HepG2 (cell line): Measurements from ENCODE around the gene CHMP6. TPM values are rescaled to one million over a fixed set of nuclear protein-coding genes. Genes with fewer than 3 reads are reported as not detected.
A peak's percentile ranks its signal among the peaks of the same experiment; 100 is the strongest.

Experiments used
- ATAC-seq: fragments of 200-7000 bp; cut with Tn5 transposase; 3 replicates; pipeline ENCODE4 v1.9.1; 2020; ENCODE audit warnings: mild to moderate bottlenecking, moderate library complexity
- BruUV-seq: library from RNA; stranded (reverse); fragments of 400-500 nt; replicated peaks from 2 replicates; lab custom pipeline; 2021; lab: Mats Ljungman, UMichigan
- CTCF ChIA-PET: fragments of 300-600 bp; formaldehyde crosslinking; extraction: SDS; loops from one replicate; lab custom pipeline; 2021; ENCODE audit warnings: low total read pairs, inconsistent platforms, low intra/inter-chr PET ratio; lab: Yijun Ruan, JAX
- POLR2A ChIA-PET: fragments of 350-600 bp; sonication (Branson Sonifier 250); formaldehyde crosslinking; loops from one replicate; lab custom pipeline; 2020; ENCODE audit warnings: antibody characterized with exemption, inconsistent platforms; lab: Yijun Ruan, JAX
- DNase-seq: peaks from one replicate; pipeline ENCODE4 v3.0.0-alpha.2; 2015; ENCODE audit warnings: low spot score
- FAIRE-seq: peaks from 3 replicates; lab custom pipeline; 2011; peaks lifted over from hg19 to GRCh38; lab: Jason Lieb, UNC
- H2AFZ ChIP-seq: one replicate; pipeline ENCODE4 v1.6.1; 2011; ENCODE audit warnings: low read length, inconsistent platforms
- H3K27ac ChIP-seq: fragments of 300-600 bp; 3 replicates; pipeline ENCODE4 v1.8.0; 2011; ENCODE audit warnings: mixed run types, mild to moderate bottlenecking, mixed read lengths, low read length, inconsistent platforms; ENCODE audit not compliant: insufficient read depth; ENCODE audit errors: extremely low read length
- H3K27me3 ChIP-seq, 2 experiments: fragments of 200-600 bp in 1 of 2; 2 replicates in 1 of 2; 3 replicates in 1 of 2; pipeline versions ENCODE4 v1.6.0 to v1.8.0; 2011; ENCODE audit warnings: low read length in 2 of 2, mild to moderate bottlenecking in 2 of 2, moderate library complexity in 2 of 2, inconsistent platforms in 1 of 2; ENCODE audit not compliant: insufficient read depth in 2 of 2, control insufficient read depth in 1 of 2
- H3K36me3 ChIP-seq, 2 experiments: fragments of 200-600 bp in 1 of 2; replicated peaks in 1 of 2; 2 replicates in 1 of 2; 3 replicates in 1 of 2; pipeline versions ENCODE4 v1.5.1 to v1.8.0; 2011; ENCODE audit warnings: low read length in 2 of 2, inconsistent platforms in 1 of 2; ENCODE audit not compliant: insufficient read depth in 2 of 2, control insufficient read depth in 1 of 2
- H3K4me1 ChIP-seq: 2 replicates; pipeline ENCODE4 v1.5.1; 2012; ENCODE audit warnings: low read length, inconsistent platforms; ENCODE audit not compliant: insufficient read depth
- H3K4me2 ChIP-seq: 2 replicates; pipeline ENCODE4 v1.6.0; 2011; ENCODE audit warnings: low read depth, low read length, inconsistent platforms
- H3K4me3 ChIP-seq, 3 experiments: fragments of 200-600 bp in 1 of 3; sonication (generic), shearing (Covaris generic) in 1 of 3; replicated peaks in 1 of 3; 2 replicates each; pipeline ENCODE4 v1.5.1; 2011 to 2016; ENCODE audit warnings: low read length in 3 of 3, inconsistent platforms in 2 of 3, low read depth in 2 of 3, mild to moderate bottlenecking in 2 of 3, control low read depth in 1 of 3, mixed read lengths in 1 of 3; ENCODE audit not compliant: insufficient read depth in 1 of 3
- H3K79me2 ChIP-seq: one replicate; pipeline ENCODE4 v1.6.1; 2011; ENCODE audit warnings: low read length, inconsistent platforms; ENCODE audit not compliant: insufficient read depth
- H3K9ac ChIP-seq: 2 replicates; pipeline ENCODE4 v1.6.0; 2011; ENCODE audit warnings: mild to moderate bottlenecking, low read depth, low read length, inconsistent platforms; ENCODE audit not compliant: insufficient read depth
- H3K9me3 ChIP-seq: 2 replicates; pipeline ENCODE4 v1.5.1; 2012; ENCODE audit warnings: mild to moderate bottlenecking, low read length
- H4K20me1 ChIP-seq: 2 replicates; pipeline ENCODE4 v1.6.0; 2011; ENCODE audit warnings: inconsistent platforms, mild to moderate bottlenecking, low read length, moderate library complexity; ENCODE audit not compliant: insufficient read depth
- AKNA ChIP-seq: sonication (generic); formaldehyde crosslinking; IDR thresholded peaks from 2 replicates; pipeline ENCODE4 v1.4.0; 2020; ENCODE audit warnings: missing genetic modification reagents, borderline replicate concordance
- ARID2 ChIP-seq: sonication (generic); formaldehyde crosslinking; IDR thresholded peaks from 2 replicates; pipeline ENCODE4 v1.8.1; 2022; ENCODE audit warnings: mild to moderate bottlenecking, missing genetic modification reagents, borderline replicate concordance
- CEBPG ChIP-seq: IDR thresholded peaks from 2 replicates; pipeline ENCODE4 v1.6.1; 2016
- ESRRA ChIP-seq: sonication (generic); formaldehyde crosslinking; IDR thresholded peaks from 2 replicates; pipeline ENCODE4 v1.5.1; 2020; ENCODE audit warnings: mild to moderate bottlenecking, low read depth, missing genetic modification reagents
- FOXP4 ChIP-seq: sonication (generic); formaldehyde crosslinking; IDR thresholded peaks from 2 replicates; pipeline ENCODE4 v1.4.0; 2020; ENCODE audit warnings: missing genetic modification reagents
- HHEX ChIP-seq: IDR thresholded peaks from 2 replicates; pipeline ENCODE4 v1.6.1; 2016; ENCODE audit warnings: control low read depth
- JUND ChIP-seq: sonication (generic); formaldehyde crosslinking; IDR thresholded peaks from 2 replicates; pipeline ENCODE4 v1.8.0; 2022; ENCODE audit warnings: mild to moderate bottlenecking, missing genetic modification reagents
- KDM3A ChIP-seq: IDR thresholded peaks from 2 replicates; pipeline ENCODE4 v1.6.1; 2018; ENCODE audit warnings: low read depth, missing compliant biosample characterization
- MEIS1 ChIP-seq: sonication (generic); formaldehyde crosslinking; IDR thresholded peaks from 2 replicates; pipeline ENCODE4 v1.9.0; 2021; ENCODE audit warnings: mild to moderate bottlenecking, missing genetic modification reagents, moderate library complexity, borderline replicate concordance
- TCF12 ChIP-seq, 2 experiments: fragments of 450-650 bp in 1 of 2; sonication (generic) in 1 of 2; formaldehyde crosslinking in 1 of 2; IDR thresholded peaks; 2 replicates each; pipeline versions ENCODE4 v1.6.1 to v1.8.0; 2017 to 2022; ENCODE audit warnings: antibody characterized with exemption in 1 of 2, mild to moderate bottlenecking in 1 of 2, missing genetic modification reagents in 1 of 2, moderate library complexity in 1 of 2
- ZNF563 ChIP-seq: sonication (generic); formaldehyde crosslinking; IDR thresholded peaks from 2 replicates; pipeline ENCODE4 v1.8.0; 2022; ENCODE audit warnings: mild to moderate bottlenecking, moderate library complexity, missing genetic modification reagents
- ZNF790 ChIP-seq: sonication (generic); formaldehyde crosslinking; IDR thresholded peaks from 2 replicates; pipeline ENCODE4 v1.8.0; 2022; ENCODE audit warnings: missing genetic modification reagents, mild to moderate bottlenecking, borderline replicate concordance
- WGBS: methylation state at CpG from one replicate; pipeline ENCODE4 v1.1.6; 2017; ENCODE audit warnings: low lambda C conversion rate; 5-methylcytosine and 5-hydroxymethylcytosine counted together
- in situ Hi-C: cut with HindIII; loops from 2 replicates; pipeline ENCODE4 v1.10.0; 2017; ENCODE audit warnings: low pct_unique_long_range_greater_than_20kb; ENCODE audit not compliant: extremely low pct_ligation_motif_present
- intact Hi-C: fragments of 100-400 bp; cut with micrococcal nuclease; formaldehyde crosslinking; loops from one replicate; pipeline ENCODE4 v1.10.0; 2022; ENCODE audit not compliant: unreplicated experiment
- polyA plus RNA-seq, 8 experiments: library from polyadenylated mRNA; depleted of rRNA in 3 of 8; stranded (reverse) in 7 of 8; unstranded in 1 of 8; fragments of >200 nt; fragmentation: Illumina TruSeq in 4 of 8; extraction: Trizol in 4 of 8; gene quantifications; 2 replicates each; pipeline versions ENCODE4 v1.2.1 to v1.2.3, GENCODE V29; 2011 to 2016; ENCODE audit warnings: low read depth in 4 of 8, missing spikeins in 1 of 8, mixed read lengths in 1 of 8; ENCODE audit not compliant: insufficient read depth in 1 of 8
- total RNA-seq, 5 experiments: library from RNA; depleted of rRNA; stranded (reverse); fragments of >200 nt; fragmentation: Illumina TruSeq; extraction: Trizol; gene quantifications; 2 replicates each; pipeline ENCODE4 v1.2.3, GENCODE V29; 2016; ENCODE audit warnings: low read depth in 1 of 5
- TF ChIP-seq, protein P1 (sequence below): sonication (generic); formaldehyde crosslinking; IDR thresholded peaks from 2 replicates; pipeline ENCODE4 v1.5.0; 2020; ENCODE audit warnings: mild to moderate bottlenecking, missing genetic modification reagents

Gene CHMP6
- total and polyA plus RNA-seq, 2 of the 13 experiments (the other 11 are each of a cell fraction or from before 2014, with no cell fraction given): 11.1 to 24.2 TPM

GRCh38 chr17:81037026-81037797 is 45.6 kb downstream of the CHMP6 start:
- peak overlapping the region; percentile 66 to 87 (median 76); a peak in 5 of 6 replicates for H3K4me3 ChIP-seq
- DNase-seq (peak; percentile 41), FAIRE-seq (no peak), ATAC-seq (peak; percentile 29)
- H3K4me2 ChIP-seq: peak overlapping the region; percentile 96
- intact Hi-C loops: no loop called here
- no peak overlapping the region for H3K27ac ChIP-seq
- H4K20me1 ChIP-seq: peaks cover 43% of the 10 kb centered on the region
- no peaks in the 10 kb centered on the region for H3K9me3 ChIP-seq
- ChIA-PET CTCF (no interaction called here), POLR2A (interaction anchor here (0.7 to 2.4 kb wide), 4 partner anchors 9 to 64 kb away, joined by 3 to 8 read pairs (median 5); no protein-coding TSS in a partner anchor)
- H3K79me2 ChIP-seq: peaks cover 60% of the 10 kb centered on the region
- H2AFZ ChIP-seq: no peak overlapping the region
- peaks cover 0 to 6% of the 10 kb centered on the region in 2 experiments; a peak in 1 of 5 replicates for H3K27me3 ChIP-seq
- in situ Hi-C loops: no loop called here
- H3K36me3 ChIP-seq: peaks cover 0 to 4% of the 10 kb centered on the region in 2 experiments; a peak in 3 of 5 replicates
- peaks cover 76% of the 10 kb centered on the region for H3K4me1 ChIP-seq
- no TSS peak for BruUV-seq
- WGBS: 59% methylated on average over 18 of the region's 28 CpGs
- peak overlapping the region; percentile 67 for H3K9ac ChIP-seq
- TF ChIP-seq KDM3A (CRISPR knock-in tag) (no peak), FOXP4 (CRISPR knock-in tag) (no peak), ZNF563 (CRISPR knock-in tag) (no peak), CEBPG (CRISPR knock-in tag) (peak; percentile 37; the same call in 1 of the 2 replicates), MEIS1 (CRISPR knock-in tag) (no peak), ZNF790 (CRISPR knock-in tag) (no peak), AKNA (CRISPR knock-in tag) (no peak), HHEX (CRISPR knock-in tag) (no peak), ARID2 (CRISPR knock-in tag) (peak; percentile 56; the same call in 1 of the 2 replicates), TCF12 (IDR thresholded peaks at IDR 0.05) (no peak), TCF12 (CRISPR knock-in tag; IDR thresholded peaks at IDR 0.05) (no peak), JUND (CRISPR knock-in tag) (no peak), ESRRA (no peak)
- TF ChIP-seq, protein P1, sequence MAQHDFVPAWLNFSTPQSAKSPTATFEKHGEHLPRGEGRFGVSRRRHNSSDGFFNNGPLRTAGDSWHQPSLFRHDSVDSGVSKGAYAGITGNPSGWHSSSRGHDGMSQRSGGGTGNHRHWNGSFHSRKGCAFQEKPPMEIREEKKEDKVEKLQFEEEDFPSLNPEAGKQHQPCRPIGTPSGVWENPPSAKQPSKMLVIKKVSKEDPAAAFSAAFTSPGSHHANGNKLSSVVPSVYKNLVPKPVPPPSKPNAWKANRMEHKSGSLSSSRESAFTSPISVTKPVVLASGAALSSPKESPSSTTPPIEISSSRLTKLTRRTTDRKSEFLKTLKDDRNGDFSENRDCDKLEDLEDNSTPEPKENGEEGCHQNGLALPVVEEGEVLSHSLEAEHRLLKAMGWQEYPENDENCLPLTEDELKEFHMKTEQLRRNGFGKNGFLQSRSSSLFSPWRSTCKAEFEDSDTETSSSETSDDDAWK: no peak
